ENCODE results near the gene NR6A1.

NR6A1 gene

DNA sequence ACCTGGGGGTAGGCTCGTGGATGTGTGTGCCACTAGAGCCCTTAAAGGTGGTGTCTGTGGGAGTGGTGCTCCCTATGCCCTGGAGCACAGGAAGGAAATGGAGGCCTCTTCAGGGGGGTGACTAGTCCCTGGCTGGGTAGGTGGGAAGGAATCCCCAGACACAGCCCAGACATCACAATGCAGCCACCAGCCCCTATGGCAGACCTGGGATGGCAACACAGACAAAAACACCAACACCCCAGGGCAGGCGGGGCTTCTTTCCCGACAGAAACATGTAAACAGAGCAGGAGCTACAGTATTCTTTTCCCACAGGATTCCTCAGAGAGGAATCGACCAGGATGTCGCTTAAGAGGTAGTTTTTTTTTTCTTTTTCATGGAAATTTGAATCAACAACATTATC lies 253.5 kb downstream of the NR6A1 start:
- DNase-seq (ENCODE audit: low read depth) = no peak
- TF ChIP-seq CTCF (IDR thresholded peaks at IDR 0.05; ENCODE audit: control insufficient read depth, extremely low read depth, insufficient read depth) = no peak
- no peak overlapping the region for H3K4me3 ChIP-seq (ENCODE audit: low read depth, low read length)

- H3K4me3 ChIP-seq (ENCODE audit: low read depth, low read length) = no peak overlapping the region
- no peak for DNase-seq (ENCODE audit: low read depth)
- no peak for TF ChIP-seq CTCF (IDR thresholded peaks at IDR 0.05; ENCODE audit: control insufficient read depth, extremely low read depth, insufficient read depth)
Measured at GRCh38 chr9:124514874-124515273, 256.2 kb downstream of the NR6A1 start.

DNA sequence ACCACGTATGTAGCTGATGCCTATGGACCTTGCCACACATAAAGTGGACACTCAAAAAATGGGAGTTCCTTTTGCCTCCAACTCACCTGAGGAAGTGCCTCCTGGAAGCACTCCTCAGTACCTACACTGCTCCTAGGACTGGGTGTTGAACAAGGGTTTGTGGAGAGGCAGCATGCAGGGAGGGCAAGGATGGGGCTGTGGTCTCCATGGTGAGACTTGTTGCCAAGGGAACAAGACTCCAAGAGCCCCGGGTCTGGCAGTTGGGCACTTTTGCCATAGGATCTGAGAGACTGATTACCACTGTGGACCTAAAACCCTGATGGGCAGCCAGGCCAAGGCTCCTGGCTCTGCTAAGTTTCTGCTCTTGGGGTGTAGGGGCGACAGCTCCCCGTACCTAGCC lies 257.0 kb downstream of the NR6A1 start:
- TF ChIP-seq CTCF (IDR thresholded peaks at IDR 0.05; ENCODE audit: control insufficient read depth, extremely low read depth, insufficient read depth) = no peak
- no peak for DNase-seq (ENCODE audit: low read depth)
- H3K4me3 ChIP-seq (ENCODE audit: low read depth, low read length) = no peak overlapping the region

DNA sequence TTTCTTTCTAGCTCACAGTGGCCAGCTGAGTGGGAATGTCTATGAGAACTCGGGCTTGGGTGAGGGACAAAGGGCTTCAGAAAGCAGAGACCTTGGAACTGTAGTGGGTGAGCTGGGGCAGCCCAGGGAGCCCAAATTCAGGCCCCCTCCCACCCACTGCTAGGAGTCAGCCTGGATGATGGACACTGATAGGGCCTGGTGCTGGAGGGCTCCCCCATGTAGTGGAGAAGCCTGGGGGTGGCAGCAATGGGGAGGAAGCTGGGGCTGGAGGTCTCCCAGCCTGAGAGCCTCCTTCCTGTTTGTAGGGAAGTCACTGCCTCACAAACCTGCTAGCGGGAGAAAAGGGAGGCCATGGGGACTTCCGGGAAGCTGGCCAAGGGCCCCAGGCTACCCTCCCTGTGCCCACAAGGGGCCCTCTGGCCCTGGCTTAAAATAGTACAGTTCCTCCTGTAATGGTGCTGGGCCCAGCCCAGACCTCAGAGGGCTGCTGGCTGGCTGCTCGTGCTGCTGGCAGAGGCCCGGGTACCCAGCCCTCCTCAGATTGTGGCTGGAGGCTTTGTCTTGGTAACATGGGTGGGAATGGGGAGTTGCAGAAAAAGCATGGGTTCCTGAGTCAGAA lies 257.6 kb downstream of the NR6A1 start:
- TF ChIP-seq CTCF (IDR thresholded peaks at IDR 0.05; ENCODE audit: control insufficient read depth, extremely low read depth, insufficient read depth) = no peak
- no peak overlapping the region for H3K4me3 ChIP-seq (ENCODE audit: low read depth, low read length)
- DNase-seq (ENCODE audit: low read depth) = no peak

DNA sequence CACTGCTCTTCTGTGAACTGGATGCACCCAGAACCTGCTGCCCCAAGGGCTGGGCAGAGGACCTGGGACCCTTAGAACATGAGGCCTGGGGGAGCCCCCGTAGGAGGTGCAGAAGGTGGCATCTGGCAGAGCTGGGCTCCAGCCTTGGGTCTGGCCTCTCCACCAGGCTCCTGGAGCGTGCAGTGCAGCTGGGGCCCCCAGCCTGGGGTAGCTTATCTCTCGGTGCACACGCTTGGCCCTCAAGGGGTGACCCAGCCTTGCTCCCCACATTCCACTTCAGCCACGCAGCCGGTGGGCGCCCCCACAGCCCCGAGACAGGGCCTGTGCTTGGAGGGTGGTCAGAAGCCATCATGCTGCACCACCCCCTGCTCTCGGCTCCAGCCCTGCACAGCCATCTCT lies 258.3 kb downstream of the NR6A1 start:
- H3K4me3 ChIP-seq (ENCODE audit: low read depth, low read length) = no peak overlapping the region
- TF ChIP-seq CTCF (IDR thresholded peaks at IDR 0.05; ENCODE audit: control insufficient read depth, extremely low read depth, insufficient read depth) = no peak
- no peak for DNase-seq (ENCODE audit: low read depth)

GRCh38 chr9:124511891-124512805 lies 259.0 kb downstream of the NR6A1 start:
- DNase-seq (ENCODE audit: low read depth) = no peak
- TF ChIP-seq CTCF (IDR thresholded peaks at IDR 0.05; ENCODE audit: control insufficient read depth, extremely low read depth, insufficient read depth) = no peak
- H3K4me3 ChIP-seq (ENCODE audit: low read depth, low read length) = no peak overlapping the region

All from LNCaP clone FGC (cell line).